Endothelial cell of umbilical vein (primary cell): ENCODE results near the gene CDH1. TPM values are rescaled to one million over a fixed set of nuclear protein-coding genes. Genes with fewer than 3 reads are reported as not detected.

Experiments
- Bru-seq: library from RNA; stranded (reverse); fragments of 400-500 nt; gene quantifications from one replicate; lab custom pipeline; 2021; lab: Mats Ljungman, UMichigan
- BruChase-seq, 2 experiments: library from RNA; stranded (reverse); fragments of 400-500 nt; gene quantifications; one replicate each; lab custom pipeline; 2021; lab: Mats Ljungman, UMichigan
- BruUV-seq: library from RNA; stranded (reverse); fragments of 400-500 nt; replicated peaks from 2 replicates; lab custom pipeline; 2021; lab: Mats Ljungman, UMichigan
- CTCF ChIA-PET: fragments of 300-600, 350-600 bp; sonication (Branson Sonifier 250); formaldehyde crosslinking; loops from one replicate; lab custom pipeline; 2021; ENCODE audit warnings: antibody characterized with exemption, inconsistent platforms; lab: Charles Lee
- POLR2A ChIA-PET: fragments of 300-600, 350-600 bp; sonication (Branson Sonifier 250); formaldehyde crosslinking; loops from one replicate; lab custom pipeline; 2021; ENCODE audit warnings: antibody characterized with exemption, inconsistent platforms; lab: Charles Lee
- DNase-seq: peaks from one replicate; pipeline ENCODE4 v3.0.0-alpha.2; 2011; ENCODE audit warnings: low read depth, low spot score
- FAIRE-seq: peaks from 2 replicates; lab custom pipeline; 2011; peaks lifted over from hg19 to GRCh38; lab: Jason Lieb, UNC
- H2AFZ ChIP-seq: 2 replicates; pipeline ENCODE4 v1.6.0; 2012; ENCODE audit warnings: low read depth, low read length, control low read depth, inconsistent platforms
- H3K27ac ChIP-seq: 2 replicates; pipeline ENCODE4 v1.5.1; 2011; ENCODE audit warnings: low read depth, mild to moderate bottlenecking, control low read depth, low read length, moderate library complexity; ENCODE audit not compliant: insufficient read depth
- H3K27me3 ChIP-seq, 2 experiments: 2 replicates each; pipeline versions ENCODE4 v1.6.0 to v1.6.1; 2011; ENCODE audit warnings: low read length in 2 of 2, mixed read lengths in 1 of 2; ENCODE audit not compliant: control insufficient read depth in 2 of 2, insufficient read depth in 2 of 2
- H3K36me3 ChIP-seq, 2 experiments: 2 replicates in 1 of 2; 3 replicates in 1 of 2; pipeline ENCODE4 v1.5.1; 2011; ENCODE audit warnings: low read length in 2 of 2, mild to moderate bottlenecking in 1 of 2, moderate library complexity in 1 of 2; ENCODE audit not compliant: control insufficient read depth in 2 of 2, insufficient read depth in 2 of 2; ENCODE audit errors: extremely low read depth in 1 of 2
- H3K4me1 ChIP-seq: 3 replicates; pipeline ENCODE4 v1.5.1; 2011; ENCODE audit warnings: mild to moderate bottlenecking, low read length; ENCODE audit not compliant: control insufficient read depth, insufficient read depth; ENCODE audit errors: extremely low read depth
- H3K4me2 ChIP-seq: 2 replicates; pipeline ENCODE4 v1.6.1; 2011; ENCODE audit warnings: low read length, control low read depth, mixed read lengths; ENCODE audit not compliant: insufficient read depth
- H3K4me3 ChIP-seq, 3 experiments: fragments of 200-600 bp in 1 of 3; sonication (generic), shearing (Covaris generic) in 1 of 3; replicated peaks in 1 of 3; 2 replicates each; pipeline ENCODE4 v1.5.1; 2011 to 2016; ENCODE audit warnings: control low read depth in 3 of 3, low read length in 3 of 3, mild to moderate bottlenecking in 2 of 3, inconsistent platforms in 1 of 3, low read depth in 1 of 3, moderate library complexity in 1 of 3; ENCODE audit not compliant: insufficient read depth in 1 of 3
- H3K79me2 ChIP-seq: 2 replicates; pipeline ENCODE4 v1.6.0; 2012; ENCODE audit warnings: low read length, inconsistent platforms; ENCODE audit not compliant: control insufficient read depth, insufficient read depth
- H3K9ac ChIP-seq: replicated peaks from 2 replicates; pipeline ENCODE3; 2011; ENCODE audit warnings: low read length, control low read depth; ENCODE audit not compliant: insufficient read depth; ENCODE audit errors: extremely low read depth
- H3K9me1 ChIP-seq: replicated peaks from 3 replicates; pipeline ENCODE4 v1.6.0; 2011; ENCODE audit warnings: mild to moderate bottlenecking, low read length; ENCODE audit not compliant: control insufficient read depth, insufficient read depth; ENCODE audit errors: extremely low read depth
- H3K9me3 ChIP-seq: replicated peaks from 2 replicates; pipeline ENCODE4 v1.5.1; 2012; ENCODE audit warnings: low read length, inconsistent platforms; ENCODE audit not compliant: control insufficient read depth, insufficient read depth
- H4K20me1 ChIP-seq: replicated peaks from 2 replicates; pipeline ENCODE3; 2011; ENCODE audit warnings: mild to moderate bottlenecking, low read length; ENCODE audit not compliant: control insufficient read depth, insufficient read depth; ENCODE audit errors: extremely low read depth
- EZH2 ChIP-seq: IDR thresholded peaks from 2 replicates; pipeline ENCODE4 v1.6.1; 2012; ENCODE audit warnings: borderline replicate concordance, low read depth, mild to moderate bottlenecking, moderate library complexity, low read length, inconsistent platforms; ENCODE audit not compliant: severe bottlenecking
- GATA2 ChIP-seq: IDR thresholded peaks from 2 replicates; pipeline ENCODE4 v1.7.0; 2011; ENCODE audit warnings: low read depth, mild to moderate bottlenecking, moderate library complexity, mixed read lengths, low read length; ENCODE audit not compliant: insufficient read length, insufficient read depth
- dilution Hi-C: fragments of 300-500 bp; cut with MboI; formaldehyde crosslinking; loops from one replicate; pipeline ENCODE4 v1.15.0; 2019; ENCODE audit warnings: low sequenced_read_pairs; ENCODE audit not compliant: extremely low pct_ligation_motif_present
- intact Hi-C: fragments of 100-400 bp; cut with micrococcal nuclease; formaldehyde crosslinking; loops from one replicate; pipeline ENCODE4 v1.10.0; 2022
- long read RNA-seq: library from polyadenylated mRNA; stranded (forward); transcript quantifications from one replicate; pipeline ENCODE4 v2.0.0, GENCODE V29; 2021
- polyA minus RNA-seq, 3 experiments: library from RNA; depleted of rRNA, polyadenylated mRNA; stranded (reverse); fragments of >200 nt; gene quantifications; 1 replicate in 1 of 3; 2 replicates in 2 of 3; pipeline ENCODE4 v1.2.3, GENCODE V29; 2011
- polyA plus RNA-seq, 4 experiments: library from polyadenylated mRNA; depleted of rRNA in 3 of 4; stranded (reverse) in 3 of 4; unstranded in 1 of 4; fragments of >200 nt; gene quantifications; 2 replicates each; pipeline versions ENCODE4 v1.2.1 to v1.2.3, GENCODE V29; 2011 to 2012; ENCODE audit warnings: missing spikeins in 1 of 4
- total RNA-seq: library from RNA; stranded (reverse); gene quantifications from 2 replicates; pipeline ENCODE4 v1.2.3, GENCODE V29; 2021

The CDH1 gene
- total RNA-seq = 0.69 TPM in 1 of 2 replicates, not detected in the other
- polyA plus RNA-seq = 0.03 and 0.28 TPM in 2 replicates
- polyA plus RNA-seq (2011; cell fraction: cytosol; rRNA removed) = 0.03 TPM in 1 of 2 replicates, not detected in the other
- polyA plus RNA-seq (2011; cell fraction: nucleus; rRNA removed) = not detected in 2 replicates
- not detected in 2 replicates for polyA plus RNA-seq (2012)
- polyA minus RNA-seq = not detected in 2 replicates
- polyA minus RNA-seq (2011; cell fraction: cytosol; rRNA and poly(A)+ RNA removed) = not detected
- not detected in 2 replicates for polyA minus RNA-seq (2011; cell fraction: nucleus; rRNA and poly(A)+ RNA removed)
- Bru-seq, nascent RNA = percentile 3 among the genes with signal in this experiment
- BruChase-seq, experiment 1, labeled RNA remaining after a 6-hour chase = percentile 10 among the genes with signal in this experiment
- percentile 11 among the genes with signal in this experiment for BruChase-seq, experiment 2, labeled RNA remaining after a 2-hour chase
- long read RNA-seq = 0 reads

DNA sequence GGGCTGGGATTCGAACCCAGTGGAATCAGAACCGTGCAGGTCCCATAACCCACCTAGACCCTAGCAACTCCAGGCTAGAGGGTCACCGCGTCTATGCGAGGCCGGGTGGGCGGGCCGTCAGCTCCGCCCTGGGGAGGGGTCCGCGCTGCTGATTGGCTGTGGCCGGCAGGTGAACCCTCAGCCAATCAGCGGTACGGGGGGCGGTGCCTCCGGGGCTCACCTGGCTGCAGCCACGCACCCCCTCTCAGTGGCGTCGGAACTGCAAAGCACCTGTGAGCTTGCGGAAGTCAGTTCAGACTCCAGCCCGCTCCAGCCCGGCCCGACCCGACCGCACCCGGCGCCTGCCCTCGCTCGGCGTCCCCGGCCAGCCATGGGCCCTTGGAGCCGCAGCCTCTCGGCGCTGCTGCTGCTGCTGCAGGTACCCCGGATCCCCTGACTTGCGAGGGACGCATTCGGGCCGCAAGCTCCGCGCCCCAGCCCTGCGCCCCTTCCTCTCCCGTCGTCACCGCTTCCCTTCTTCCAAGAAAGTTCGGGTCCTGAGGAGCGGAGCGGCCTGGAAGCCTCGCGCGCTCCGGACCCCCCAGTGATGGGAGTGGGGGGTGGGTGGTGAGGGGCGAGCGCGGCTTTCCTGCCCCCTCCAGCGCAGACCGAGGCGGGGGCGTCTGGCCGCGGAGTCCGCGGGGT, at the start of gene CDH1:
Gene CDH1 (plus strand): TSS at position 247 of the 684 bp plus-strand sequence. CDS start 124 bp downstream, at position 371.
- BruUV-seq = no TSS peak
- no peaks in the 10 kb centered on the region for H4K20me1 ChIP-seq
- H3K79me2 ChIP-seq = no peaks in the 10 kb centered on the region
- no peak within 1 kb of the TSS for H3K27ac ChIP-seq
- no peak for FAIRE-seq
- no peak within 1 kb of the TSS for H3K4me3 ChIP-seq
- H2AFZ ChIP-seq = no peak within 1 kb of the TSS
- H3K4me1 ChIP-seq = no peaks in the 10 kb centered on the region
- DNase-seq = no peak
- dilution Hi-C loops (no loop called here), intact Hi-C loops (no loop called here)
- H3K9me1 ChIP-seq = no peaks in the 10 kb centered on the region
- ChIA-PET POLR2A (no interaction called here), CTCF (no interaction called here)
- no peak within 1 kb of the TSS for H3K4me2 ChIP-seq
- no peaks in the 10 kb centered on the region for H3K9me3 ChIP-seq
- H3K36me3 ChIP-seq = no peaks in the 10 kb centered on the region
- H3K9ac ChIP-seq = no peak within 1 kb of the TSS
- TF ChIP-seq EZH2 = peak; percentile 87
- TF ChIP-seq GATA2 = no peak
- H3K27me3 ChIP-seq = peaks cover 27 to 29% of the 10 kb centered on the region in 2 experiments

DNA sequence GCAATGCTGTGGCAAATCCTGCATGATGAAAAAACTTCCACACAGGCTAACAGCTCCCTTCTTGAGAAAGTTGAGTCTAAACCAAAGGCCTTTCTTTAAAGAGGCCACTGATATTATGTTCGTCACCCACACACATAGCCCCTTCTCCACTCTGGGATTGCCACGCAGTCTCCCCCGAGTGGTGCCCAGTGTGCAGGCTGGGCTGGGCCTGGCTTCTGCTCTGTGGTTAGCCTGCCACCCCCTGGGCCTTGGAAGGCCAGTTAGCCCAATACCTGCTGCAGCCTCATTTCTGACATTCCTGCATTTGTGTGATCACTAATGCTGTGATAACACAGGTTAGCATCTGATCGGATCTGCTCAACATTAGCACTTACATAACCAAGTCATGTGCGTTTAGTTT, 47.2 kb upstream of the CDH1 start:
- FAIRE-seq (no peak), DNase-seq (no peak)
- intact Hi-C loops (no loop called here), dilution Hi-C loops (no loop called here)
- no peak overlapping the region for H3K9ac ChIP-seq
- TF ChIP-seq EZH2 = no peak
- POLR2A ChIA-PET = no interaction called here
- H3K36me3 ChIP-seq = no peaks in the 10 kb centered on the region
- no peaks in the 10 kb centered on the region for H3K9me3 ChIP-seq
- no peak overlapping the region for H2AFZ ChIP-seq
- BruUV-seq = no TSS peak
- H3K4me1 ChIP-seq = no peaks in the 10 kb centered on the region
- H4K20me1 ChIP-seq = no peaks in the 10 kb centered on the region
- CTCF ChIA-PET = no interaction called here
- H3K27me3 ChIP-seq = no peaks in the 10 kb centered on the region
- no peaks in the 10 kb centered on the region for H3K9me1 ChIP-seq
- H3K4me3 ChIP-seq = no peak overlapping the region
- H3K79me2 ChIP-seq = no peaks in the 10 kb centered on the region
- H3K27ac ChIP-seq = no peak overlapping the region
- no peak overlapping the region for H3K4me2 ChIP-seq
